Kidney (tissue), 14 donors: ENCODE data around the gene PBOV1. TPM values are rescaled to one million over a fixed set of nuclear protein-coding genes. Genes with fewer than 3 reads are reported as not detected.

ENCODE experiments used
- DNase-seq, 5 donors: peaks; one replicate each; pipeline ENCODE4 v3.0.0-alpha.2; 2013 to 2020
- FAIRE-seq: peaks from 2 replicates; lab custom pipeline; 2012; peaks lifted over from hg19 to GRCh38; lab: Jason Lieb, UNC
- H3K27ac ChIP-seq, 2 donors: one replicate each; pipeline ENCODE4 v1.7.0; 2013; ENCODE audit warnings: low read depth in 2 of 2, low read length in 2 of 2, inconsistent platforms in 1 of 2
- H3K27me3 ChIP-seq: one replicate; pipeline ENCODE4 v1.7.1; 2013; ENCODE audit warnings: low read length, inconsistent platforms; ENCODE audit not compliant: control insufficient read depth, insufficient read depth
- H3K36me3 ChIP-seq, 3 donors: one replicate each; pipeline versions ENCODE4 v1.7.0 to v1.7.1; 2013; ENCODE audit warnings: low read length in 3 of 3, control low read depth in 1 of 3, inconsistent platforms in 1 of 3; ENCODE audit not compliant: insufficient read depth in 3 of 3, control insufficient read depth in 2 of 3
- H3K4me1 ChIP-seq, 3 donors: one replicate each; pipeline versions ENCODE4 v1.7.0 to v1.7.1; 2013; ENCODE audit warnings: low read length in 3 of 3, inconsistent platforms in 1 of 3, low read depth in 1 of 3; ENCODE audit not compliant: control insufficient read depth in 2 of 3, insufficient read depth in 2 of 3
- H3K4me3 ChIP-seq, 3 donors: one replicate each; pipeline versions ENCODE4 v1.7.0 to v1.8.1; 2013; ENCODE audit warnings: low read length in 3 of 3, control low read depth in 1 of 3, inconsistent platforms in 1 of 3
- H3K9ac ChIP-seq, 3 donors: one replicate each; pipeline versions ENCODE4 v1.7.0 to v1.7.1; 2013; ENCODE audit warnings: low read length in 3 of 3, control low read depth in 1 of 3, inconsistent platforms in 1 of 3
- H3K9me3 ChIP-seq, 3 donors: one replicate each; pipeline versions ENCODE4 v1.7.0 to v1.7.1; 2013; ENCODE audit warnings: low read length in 3 of 3, control low read depth in 1 of 3, inconsistent platforms in 1 of 3; ENCODE audit not compliant: control insufficient read depth in 2 of 3, insufficient read depth in 1 of 3
- CTCF ChIP-seq: IDR thresholded peaks from 3 replicates; pipeline ENCODE4 v1.5.1; 2012; ENCODE audit warnings: mild to moderate bottlenecking, moderate library complexity, borderline replicate concordance; ENCODE audit not compliant: insufficient read depth; ENCODE audit errors: extremely low read depth
- intact Hi-C: fragments of 100-400 bp; cut with DNase I; formaldehyde crosslinking; loops from one replicate; pipeline ENCODE4 v1.11.1; 2022
- polyA plus RNA-seq: library from polyadenylated mRNA; stranded (reverse); fragments of 350-450 nt; fragmentation: Illumina TruSeq; extraction: RNeasy Lipid Tissue Mini Kit (QIAGEN cat#74804); gene quantifications from one replicate; pipeline ENCODE4 v1.2.3, GENCODE V29; 2014; ENCODE audit warnings: low read depth, low replicate concordance; ENCODE audit not compliant: insufficient read depth
- total RNA-seq: library from RNA; stranded (reverse); fragmentation: NEBNext Ultra II Directional; extraction: Animal tissue kit (Norgen Biotek cat#: 25700); gene quantifications from one replicate; pipeline ENCODE4 v1.2.1, GENCODE V29; 2021
- donor health status: control.
- donor health status: control.
- donor health status: control.
- donor health status: control.
- donor health status: control.
- donor health status: DM: yes; HTN: yes; CAD: no.
- donor health status: Normal renal cell carcinoma (clear cell type).

The PBOV1 gene
- total and polyA plus RNA-seq, 2 donors from 2014 or later: not detected

GRCh38 chr6:138240476-138241245, 22.4 kb upstream of the PBOV1 start:
- H3K9me3 ChIP-seq: no peaks in the 10 kb centered on the region
- no peak overlapping the region for H3K27ac ChIP-seq
- H3K4me3 ChIP-seq: no peak overlapping the region
- no peaks in the 10 kb centered on the region for H3K27me3 ChIP-seq
- FAIRE-seq (no peak), DNase-seq (no peak)
- H3K9ac ChIP-seq: no peak overlapping the region
- no peak for TF ChIP-seq CTCF
- intact Hi-C loops: no loop called here
- no peaks in the 10 kb centered on the region for H3K4me1 ChIP-seq
- no peaks in the 10 kb centered on the region for H3K36me3 ChIP-seq

GRCh38 chr6:138239774-138240173, 21.5 kb upstream of the PBOV1 start:
- Histone ChIP-seq H3K27me3 (no peaks in the 10 kb centered on the region), H3K9me3 (no peaks in the 10 kb centered on the region), H3K36me3 (no peaks in the 10 kb centered on the region), H3K27ac (no peak overlapping the region), H3K4me3 (no peak overlapping the region), H3K9ac (no peak overlapping the region), H3K4me1 (no peaks in the 10 kb centered on the region)
- TF ChIP-seq CTCF: no peak
- DNase-seq (no peak), FAIRE-seq (no peak)
- intact Hi-C loops: no loop called here

GRCh38 chr6:138238368-138238767, 20.1 kb upstream of the PBOV1 start:
- no peak overlapping the region for H3K27ac ChIP-seq
- no peaks in the 10 kb centered on the region for H3K9me3 ChIP-seq
- no peaks in the 10 kb centered on the region for H3K4me1 ChIP-seq
- H3K36me3 ChIP-seq: no peaks in the 10 kb centered on the region
- H3K4me3 ChIP-seq: no peak overlapping the region
- FAIRE-seq (no peak), DNase-seq (no peak)
- no peak overlapping the region for H3K9ac ChIP-seq
- TF ChIP-seq CTCF: no peak
- H3K27me3 ChIP-seq: no peaks in the 10 kb centered on the region
- intact Hi-C loops: no loop called here
